Hair follicular keratinocyte (primary cell): ENCODE results near the gene AJUBA. TPM values are rescaled to one million over a fixed set of nuclear protein-coding genes. Genes with fewer than 3 reads are reported as not detected.

Experiments
- total RNA-seq: library from RNA; depleted of rRNA; stranded (reverse); fragments of >200 nt; gene quantifications from 2 replicates; pipeline ENCODE4 v1.2.3, GENCODE V29; 2015

Gene AJUBA
- total RNA-seq = 144 and 157 TPM in 2 replicates

GRCh38 chr14:22982477-22983245, at the start of gene AJUBA:
TSS of gene AJUBA (minus strand) at chr14:22982551. CDS start at chr14:22982266, 285 bp downstream.

GRCh38 chr14:23009939-23010726, 27.8 kb upstream of the AJUBA start, which contains the start of gene C14orf93:
TSS of gene C14orf93 (minus strand) at chr14:23010143. CDS start at chr14:22999023, 11,120 bp downstream.

GRCh38 chr14:22929104-22929960, 53.0 kb downstream of the AJUBA start, which contains the start of gene PRMT5:
TSS of gene PRMT5 (minus strand) at chr14:22929376. CDS start at chr14:22929361, 15 bp downstream.

Other genes with a start within 250 kb of the AJUBA start
- 80.7 and 125 TPM in 2 replicates for gene OXA1L, start 215.9 kb downstream of the AJUBA start, total RNA-seq
- gene SLC7A7, start 167.1 kb downstream of the AJUBA start, total RNA-seq = 0.78 and 5.2 TPM in 2 replicates
- gene MRPL52, start 152.7 kb downstream of the AJUBA start, total RNA-seq = 135 and 193 TPM in 2 replicates
- gene MMP14, start 146.0 kb downstream of the AJUBA start, total RNA-seq = 365 and 745 TPM in 2 replicates
- 83.4 and 117 TPM in 2 replicates for gene LRP10, start 110.8 kb downstream of the AJUBA start, total RNA-seq
- gene REM2, start 99.3 kb downstream of the AJUBA start, total RNA-seq = 0.04 and 0.39 TPM in 2 replicates
- gene RBM23, start 63.4 kb downstream of the AJUBA start, total RNA-seq = 37.6 and 47.2 TPM in 2 replicates
- 88.4 and 111 TPM in 2 replicates for gene PRMT5, start 53.2 kb downstream of the AJUBA start, total RNA-seq
- gene HAUS4, start 25.5 kb downstream of the AJUBA start, total RNA-seq = 93.3 and 103 TPM in 2 replicates
- 16.7 and 18.8 TPM in 2 replicates for gene C14orf93, start 27.6 kb upstream of the AJUBA start, total RNA-seq
- 250 and 359 TPM in 2 replicates for gene PSMB5, start 52.3 kb upstream of the AJUBA start, total RNA-seq
- not detected in 2 replicates for gene PSMB11, start 59.7 kb upstream of the AJUBA start, total RNA-seq
- gene CDH24, start 75.0 kb upstream of the AJUBA start, total RNA-seq = 6.0 and 8.8 TPM in 2 replicates
- gene ACIN1, start 112.6 kb upstream of the AJUBA start, total RNA-seq = 57.8 and 63.2 TPM in 2 replicates
- gene C14orf119, start 113.0 kb upstream of the AJUBA start, total RNA-seq = 53.8 and 57.8 TPM in 2 replicates
- not detected in 2 replicates for gene CIROP, start 122.4 kb upstream of the AJUBA start, total RNA-seq
- not detected in 2 replicates for gene CEBPE, start 136.7 kb upstream of the AJUBA start, total RNA-seq
- gene SLC7A8, start 201.1 kb upstream of the AJUBA start, total RNA-seq = 53.1 and 61.2 TPM in 2 replicates